Adrenal gland (tissue), 12 donors: Measurements from ENCODE around the gene PMPCA. TPM values are rescaled to one million over a fixed set of nuclear protein-coding genes. Genes with fewer than 3 reads are reported as not detected.

Source experiments
- DNase-seq, 7 donors: peaks; one replicate each; pipeline ENCODE4 v3.0.0-alpha.2; 2019 to 2020
- H3K27ac ChIP-seq, 5 donors: fragments of 200-600 bp; sonication (generic) in 4 of 5; 1 replicate in 3 of 5; 2 replicates in 2 of 5; pipeline versions ENCODE4 v1.5.1 to v1.8.0; 2016 to 2020; ENCODE audit warnings: mild to moderate bottlenecking in 1 of 5
- H3K27me3 ChIP-seq: fragments of 200-600 bp; 2 replicates; pipeline ENCODE4 v1.8.0; 2021
- H3K36me3 ChIP-seq, 2 donors: fragments of 200-600 bp; replicated peaks in 1 of 2; 1 replicate in 1 of 2; 2 replicates in 1 of 2; pipeline versions ENCODE4 v1.5.1 to v1.8.0; 2018 to 2022
- H3K4me1 ChIP-seq, 2 donors: fragments of 200-600 bp; replicated peaks in 1 of 2; 1 replicate in 1 of 2; 2 replicates in 1 of 2; pipeline versions ENCODE4 v1.5.1 to v1.8.0; 2018 to 2021
- H3K4me3 ChIP-seq, 4 donors: fragments of 200-600 bp; sonication (generic) in 3 of 4; one replicate each; pipeline ENCODE4 v1.5.1; 2016 to 2018
- H3K9me3 ChIP-seq, 3 donors: fragments of 200-600 bp; sonication (generic) in 1 of 3; replicated peaks in 1 of 3; 1 replicate in 2 of 3; 2 replicates in 1 of 3; pipeline versions ENCODE4 v1.5.1 to v1.8.0; 2016 to 2021
- CTCF ChIP-seq, 6 experiments: fragments of 450-650 bp in 4 of 6; fragments of 200-600 bp in 2 of 6; sonication (generic) in 1 of 6; IDR thresholded peaks; 1 replicate in 5 of 6; 2 replicates in 1 of 6; pipeline versions ENCODE4 v1.5.1 to v1.8.0; 2016 to 2021; ENCODE audit warnings: antibody characterized with exemption in 6 of 6, mild to moderate bottlenecking in 2 of 6, moderate library complexity in 1 of 6
- POLR2A ChIP-seq, 2 donors: fragments of 450-650 bp; IDR thresholded peaks; one replicate each; pipeline ENCODE4 v1.6.1; 2017; ENCODE audit warnings: antibody characterized with exemption in 2 of 2, mild to moderate bottlenecking in 2 of 2, moderate library complexity in 1 of 2
- WGBS, 4 donors: extraction: QIAGEN DNeasy Blood & Tissue Kit in 2 of 4; methylation state at CpG; one replicate each; pipeline versions ENCODE4 v1.1.5 to v1.1.7; 2013 to 2017; 5-methylcytosine and 5-hydroxymethylcytosine counted together
- intact Hi-C, 2 donors: fragments of 100-400 bp; cut with DNase I; formaldehyde crosslinking; loops; one replicate each; pipeline versions ENCODE4 v1.14.1 to v1.15.0; 2022 to 2023
- polyA plus RNA-seq, 3 donors: library from polyadenylated mRNA; stranded (reverse); fragments of 200-250 nt in 2 of 3; fragments of 350-450 nt in 1 of 3; fragmentation: Illumina TruSeq in 1 of 3; extraction: RNeasy Lipid Tissue Mini Kit (QIAGEN cat#74804) in 1 of 3; gene quantifications; one replicate each; pipeline ENCODE4 v1.2.3, GENCODE V29; 2013 to 2014
- total RNA-seq, 9 donors: library from RNA; depleted of rRNA in 4 of 9; stranded (reverse); fragments of >200 nt in 4 of 9; fragments of 120-200 nt in 1 of 9; fragmentation: NEBNext Ultra II Directional in 1 of 9; extraction: Animal tissue kit (Norgen Biotek cat#: 25700) in 1 of 9; gene quantifications; one replicate each; pipeline versions ENCODE4 v1.1.0 to v1.2.4, GENCODE V29; 2013 to 2023
- donor health status: healthy with polysubstance abuse.
- donor health status: Bipolar disorder and iron deficiency.
- donor health status: DM: yes; HTN: yes; CAD: no.
- donor health status: DM: no; HTN: no; CAD: no.
- donor health status: DM: no; HTN: no; CAD: no.
- donor health status: DM: yes; HTN: yes; CAD: no.

Gene PMPCA
- total and polyA plus RNA-seq, 12 donors = 43.4 to 138 (median 81.6) TPM

DNA sequence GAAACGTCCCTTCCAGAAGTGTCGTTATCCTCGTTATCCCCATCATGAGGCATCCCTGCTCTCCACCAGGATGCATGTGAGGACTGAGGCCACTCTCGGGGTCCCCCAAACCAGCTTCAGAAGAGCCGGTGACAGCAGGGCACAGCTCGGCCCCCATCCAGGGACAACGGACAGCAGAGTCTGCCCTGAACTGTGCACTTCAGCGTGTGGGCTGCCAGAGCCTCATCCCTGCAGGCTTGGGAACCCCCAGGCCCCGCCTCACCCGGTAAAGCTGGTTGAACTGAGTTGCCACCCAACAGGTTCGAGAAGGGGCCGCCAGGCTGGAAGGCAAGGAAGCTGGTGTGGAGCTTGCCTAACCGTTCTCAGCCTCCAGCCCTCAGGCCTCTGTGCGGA lies 36.3 kb upstream of the PMPCA start:
- Histone ChIP-seq H3K36me3 (peaks cover 0 to 5% of the 10 kb centered on the region in 2 donors), H3K9me3 (no peaks in the 10 kb centered on the region), H3K4me1 (peaks cover 0 to 9% of the 10 kb centered on the region in 2 donors), H3K27ac (peak overlapping the region in 1 of 5 donors; percentile 78), H3K27me3 (no peaks in the 10 kb centered on the region), H3K4me3 (no peak overlapping the region)
- WGBS, 4 donors = 84 to 93% (median 86%) methylated on average over 5 to 14 of the region's 14 CpGs
- intact Hi-C loops = no loop called here
- DNase-seq = no peak
- no peak for TF ChIP-seq CTCF (IDR thresholded peaks at IDR 0.05)
- TF ChIP-seq POLR2A (IDR thresholded peaks at IDR 0.05) = no peak

- H3K36me3 ChIP-seq = peaks cover 0 to 12% of the 10 kb centered on the region in 2 donors
- intact Hi-C loops = no loop called here
- no peaks in the 10 kb centered on the region for H3K27me3 ChIP-seq
- TF ChIP-seq CTCF (IDR thresholded peaks at IDR 0.05) = peak in 1 of 6 experiments; percentile 7
- no peak for TF ChIP-seq POLR2A (IDR thresholded peaks at IDR 0.05)
- no peaks in the 10 kb centered on the region for H3K9me3 ChIP-seq
- H3K4me3 ChIP-seq = no peak overlapping the region
- H3K27ac ChIP-seq = no peak overlapping the region
- no peak for DNase-seq
- peaks cover 0 to 9% of the 10 kb centered on the region in 2 donors for H3K4me1 ChIP-seq
- WGBS, 4 donors = 58 to 67% (median 62%) methylated on average over 7 to 12 of the region's 12 CpGs
Measured at GRCh38 chr9:136375096-136375495, 35.4 kb upstream of the PMPCA start.

- no peak overlapping the region for H3K27ac ChIP-seq
- H3K4me3 ChIP-seq = no peak overlapping the region
- H3K4me1 ChIP-seq = peaks cover 0 to 9% of the 10 kb centered on the region in 2 donors
- no peak for TF ChIP-seq POLR2A (IDR thresholded peaks at IDR 0.05)
- no peak for TF ChIP-seq CTCF (IDR thresholded peaks at IDR 0.05)
- no peak for DNase-seq
- 63 to 80% (median 72%) methylated on average over 6 to 8 of the region's 8 CpGs for WGBS, 4 donors
- intact Hi-C loops = no loop called here
- H3K36me3 ChIP-seq = peaks cover 0 to 21% of the 10 kb centered on the region in 2 donors
- H3K9me3 ChIP-seq = no peaks in the 10 kb centered on the region
- H3K27me3 ChIP-seq = no peaks in the 10 kb centered on the region
Measured at GRCh38 chr9:136376457-136376856, 34.0 kb upstream of the PMPCA start.

- WGBS, 4 donors = 60 to 81% (median 74%) methylated on average over 2 to 32 of the region's 32 CpGs
Measured at GRCh38 chr9:136377341-136378169, 32.9 kb upstream of the PMPCA start.

More at GRCh38 chr9:136377341-136378169, 32.9 kb upstream of the PMPCA start:
- Histone ChIP-seq H3K4me3 (no peak overlapping the region), H3K9me3 (no peaks in the 10 kb centered on the region), H3K27me3 (no peaks in the 10 kb centered on the region), H3K27ac (no peak overlapping the region), H3K4me1 (peaks cover 0 to 4% of the 10 kb centered on the region in 2 donors), H3K36me3 (peaks cover 0 to 32% of the 10 kb centered on the region in 2 donors)
- no peak for DNase-seq
- intact Hi-C loops = no loop called here
- TF ChIP-seq CTCF (IDR thresholded peaks at IDR 0.05) (no peak), POLR2A (IDR thresholded peaks at IDR 0.05) (no peak)
